ENCODE data around the gene IRX4. TPM values are rescaled to one million over a fixed set of nuclear protein-coding genes. Genes with fewer than 3 reads are reported as not detected.

The IRX4 gene
- total RNA-seq, 4 donors from 2014 or later, result 0.78 to 1.7 TPM; not detected in 2

- peaks cover 0 to 4% of the 10 kb centered on the region in 2 donors for H3K4me1 ChIP-seq
- in situ Hi-C loops (cut with MboI; ENCODE audit: low sequenced_read_pairs in 4 of 4), result no loop called here
- H3K27ac ChIP-seq, result no peak overlapping the region
- intact Hi-C loops (cut with DNase I; ENCODE audit: low total_unique reads), result loop anchor here (10.0 kb wide), 1 partner anchor 150 kb away; no protein-coding TSS in a partner anchor
- peaks cover 57 to 81% (median 77%) of the 10 kb centered on the region in 3 donors for H3K27me3 ChIP-seq
- no peak overlapping the region for H3K4me3 ChIP-seq
- ATAC-seq (no peak), DNase-seq (no peak)
- no peaks in the 10 kb centered on the region for H3K9me3 ChIP-seq
- TF ChIP-seq CTCF (IDR thresholded peaks at IDR 0.05 in 4 of 5, conservative IDR thresholded peaks at IDR 0.05 in 1 of 5), result no peak
- TF ChIP-seq POLR2A (IDR thresholded peaks at IDR 0.05), result no peak
- H3K36me3 ChIP-seq, result no peaks in the 10 kb centered on the region
Observed at GRCh38 chr5:1884678-1885403, 2.1 kb upstream of the IRX4 start.

GRCh38 chr5:1883925-1884677 lies 1.4 kb upstream of the IRX4 start:
- TF ChIP-seq POLR2A (IDR thresholded peaks at IDR 0.05) (no peak), CTCF (IDR thresholded peaks at IDR 0.05 in 4 of 5, conservative IDR thresholded peaks at IDR 0.05 in 1 of 5) (no peak)
- H3K9me3 ChIP-seq, result no peaks in the 10 kb centered on the region
- peak overlapping the region; percentile 27 to 58 (median 51) for H3K4me3 ChIP-seq
- DNase-seq, result no peak
- H3K27me3 ChIP-seq, result peaks cover 64 to 85% (median 82%) of the 10 kb centered on the region in 3 donors
- in situ Hi-C loops (cut with MboI; ENCODE audit: low sequenced_read_pairs in 4 of 4) (no loop called here), intact Hi-C loops (cut with DNase I; ENCODE audit: low total_unique reads) (loop anchor here (1.0 to 10.0 kb wide), 2 partner anchors 83 to 151 kb away; partner anchors contain the start of gene NDUFS6)
- H3K36me3 ChIP-seq, result no peaks in the 10 kb centered on the region
- ATAC-seq, result no peak
- H3K27ac ChIP-seq, result no peak overlapping the region
- H3K4me1 ChIP-seq, result peaks cover 0 to 4% of the 10 kb centered on the region in 2 donors

GRCh38 chr5:1883120-1883924 lies 597 bp upstream of the IRX4 start:
- intact Hi-C loops (cut with DNase I; ENCODE audit: low total_unique reads), result loop anchor here (1.0 to 10.0 kb wide), 2 partner anchors 82 to 151 kb away; partner anchors contain the start of gene NDUFS6

More at GRCh38 chr5:1883120-1883924, 597 bp upstream of the IRX4 start:
- H3K27me3 ChIP-seq, result peaks cover 70 to 90% (median 85%) of the 10 kb centered on the region in 3 donors
- peak in 1 of 2 donors; percentile 84 for ATAC-seq
- H3K4me3 ChIP-seq, result peak overlapping the region; percentile 27 to 58 (median 51)
- peak; percentile 25 for TF ChIP-seq POLR2A (IDR thresholded peaks at IDR 0.05)
- TF ChIP-seq CTCF (IDR thresholded peaks at IDR 0.05 in 4 of 5, conservative IDR thresholded peaks at IDR 0.05 in 1 of 5), result peak in 1 of 5 experiments; percentile 15
- no peaks in the 10 kb centered on the region for H3K36me3 ChIP-seq
- peaks cover 0 to 4% of the 10 kb centered on the region in 2 donors for H3K4me1 ChIP-seq
- no peak for DNase-seq
- no peaks in the 10 kb centered on the region for H3K9me3 ChIP-seq
- in situ Hi-C loops (cut with MboI; ENCODE audit: low sequenced_read_pairs in 4 of 4), result no loop called here
- peak overlapping the region in 1 of 4 donors; percentile 41 for H3K27ac ChIP-seq

Measured in gastrocnemius medialis (tissue), 4 donors.